Head of caudate nucleus (tissue), 42 donors: ENCODE results near the gene NR1H4.
"Not testable (repeated sequence)": the region's sequence is repeated elsewhere in the genome, so short reads cannot be mapped to it uniquely, and the experiment has no call there.

ENCODE experiments used
- DNase-seq, 42 donors: peaks; one replicate each; pipeline versions ENCODE4 v3.0.0 to v3.0.0-alpha.2; 2020 to 2021; ENCODE audit warnings: mixed read lengths in 7 of 42
- intact Hi-C: fragments of 100-400 bp; cut with DNase I; formaldehyde crosslinking; loops from one replicate; pipeline ENCODE4 v1.15.0; 2022

Gene NR1H4

GRCh38 chr12:100473716-100474150 is at the start of gene NR1H4:
NR1H4 (plus strand) TSS chr12:100473866; CDS start chr12:100493324, 19,458 bp downstream.
- no peak for DNase-seq
- intact Hi-C loops: no loop called here

GRCh38 chr12:100426145-100426544 is 47.5 kb upstream of the NR1H4 start:
- no peak for DNase-seq
- intact Hi-C loops: no loop called here

GRCh38 chr12:100427078-100427477 is 46.6 kb upstream of the NR1H4 start:
- intact Hi-C loops: no loop called here
- no peak for DNase-seq

- DNase-seq, intact Hi-C loops: not testable (repeated sequence)
Observed at GRCh38 chr12:100430251-100430650, 43.4 kb upstream of the NR1H4 start.

- intact Hi-C loops: no loop called here
- DNase-seq: no peak
Observed at GRCh38 chr12:100433701-100434100, 40.0 kb upstream of the NR1H4 start.

GRCh38 chr12:100434177-100434576 is 39.5 kb upstream of the NR1H4 start:
- intact Hi-C loops: no loop called here
- no peak for DNase-seq

- DNase-seq: no peak
- intact Hi-C loops: no loop called here
Observed at GRCh38 chr12:100435957-100436356, 37.7 kb upstream of the NR1H4 start.

GRCh38 chr12:100437038-100437841 is 36.4 kb upstream of the NR1H4 start:
- intact Hi-C loops: no loop called here
- DNase-seq: no peak

GRCh38 chr12:100439797-100440196 is 33.9 kb upstream of the NR1H4 start:
- no peak for DNase-seq
- intact Hi-C loops: no loop called here

- no peak for DNase-seq
- intact Hi-C loops: no loop called here
Observed at GRCh38 chr12:100442403-100442802, 31.3 kb upstream of the NR1H4 start.

GRCh38 chr12:100443434-100443833 is 30.2 kb upstream of the NR1H4 start:
- intact Hi-C loops: no loop called here

GRCh38 chr12:100445081-100445481 is 28.6 kb upstream of the NR1H4 start:
- intact Hi-C loops: no loop called here
- no peak for DNase-seq

More at GRCh38 chr12:100443434-100443833, 30.2 kb upstream of the NR1H4 start:
- no peak for DNase-seq

- intact Hi-C loops: no loop called here
- no peak for DNase-seq
Observed at GRCh38 chr12:100447381-100447780, 26.3 kb upstream of the NR1H4 start.

- intact Hi-C loops: no loop called here
- no peak for DNase-seq
Observed at GRCh38 chr12:100448656-100449055, 25.0 kb upstream of the NR1H4 start.

- DNase-seq: no peak
- intact Hi-C loops: no loop called here
Observed at GRCh38 chr12:100450735-100451134, 22.9 kb upstream of the NR1H4 start.

GRCh38 chr12:100453951-100454350 is 19.7 kb upstream of the NR1H4 start:
- intact Hi-C loops: no loop called here
- DNase-seq: no peak

- intact Hi-C loops: no loop called here
- DNase-seq: no peak
Observed at GRCh38 chr12:100455896-100456295, 17.8 kb upstream of the NR1H4 start.

GRCh38 chr12:100458191-100458590 is 15.5 kb upstream of the NR1H4 start:
- peak in 19 of 42 donors; percentile 2 to 61 (median 20) for DNase-seq
- intact Hi-C loops: no loop called here

- intact Hi-C loops: no loop called here
- DNase-seq: no peak
Observed at GRCh38 chr12:100460702-100461101, 13.0 kb upstream of the NR1H4 start.

GRCh38 chr12:100461330-100461973 is 12.2 kb upstream of the NR1H4 start:
- DNase-seq: no peak
- intact Hi-C loops: no loop called here

GRCh38 chr12:100463661-100464060 is 10.0 kb upstream of the NR1H4 start:
- DNase-seq: no peak
- intact Hi-C loops: no loop called here
